H9 (cell line): ENCODE data around the gene NCKAP5. TPM values are rescaled to one million over a fixed set of nuclear protein-coding genes. Genes with fewer than 3 reads are reported as not detected.

Experiments used
- DNase-seq: peaks from one replicate; pipeline ENCODE4 v3.0.0-alpha.2; 2017
- H2AFZ ChIP-seq: one replicate; pipeline ENCODE4 v1.6.1; 2013; ENCODE audit warnings: mild to moderate bottlenecking, low read length, control low read depth, moderate library complexity
- H2AK5ac ChIP-seq: 2 replicates; pipeline ENCODE4 v1.6.1; 2013; ENCODE audit warnings: low read length, control low read depth, mixed read lengths; ENCODE audit not compliant: insufficient read length
- H2BK120ac ChIP-seq: one replicate; pipeline ENCODE4 v1.6.1; 2013; ENCODE audit warnings: low read depth, mild to moderate bottlenecking, low read length, control low read depth, inconsistent platforms; ENCODE audit not compliant: poor library complexity, severe bottlenecking
- H2BK12ac ChIP-seq: 2 replicates; pipeline ENCODE4 v1.6.1; 2013; ENCODE audit warnings: low read length, control low read depth, mixed read lengths, low read depth; ENCODE audit not compliant: insufficient read length
- H2BK15ac ChIP-seq: 2 replicates; pipeline ENCODE4 v1.6.1; 2013; ENCODE audit warnings: low read depth, low read length, control low read depth
- H2BK20ac ChIP-seq: one replicate; pipeline ENCODE4 v1.6.1; 2013; ENCODE audit warnings: low read depth, mild to moderate bottlenecking, low read length, control low read depth, inconsistent platforms; ENCODE audit not compliant: poor library complexity, severe bottlenecking
- H2BK5ac ChIP-seq: 2 replicates; pipeline ENCODE4 v1.6.1; 2013; ENCODE audit warnings: low read length, control low read depth, mixed read lengths; ENCODE audit not compliant: insufficient read length
- H3K14ac ChIP-seq: 2 replicates; pipeline ENCODE4 v1.6.1; 2013; ENCODE audit warnings: low read length, control low read depth; ENCODE audit not compliant: insufficient read depth
- H3K18ac ChIP-seq: 2 replicates; pipeline ENCODE4 v1.6.1; 2013; ENCODE audit warnings: low read depth, mild to moderate bottlenecking, mixed read lengths, low read length, control low read depth; ENCODE audit not compliant: insufficient read length
- H3K23ac ChIP-seq: 2 replicates; pipeline ENCODE4 v1.6.1; 2013; ENCODE audit warnings: low read length, control low read depth, mixed read lengths, low read depth; ENCODE audit not compliant: insufficient read length
- H3K23me2 ChIP-seq: 2 replicates; pipeline ENCODE4 v1.6.1; 2013; ENCODE audit warnings: low read depth, mild to moderate bottlenecking, mixed read lengths, low read length, control low read depth; ENCODE audit not compliant: insufficient read length, poor library complexity, severe bottlenecking
- H3K27ac ChIP-seq: 2 replicates; pipeline ENCODE4 v1.5.1; 2013; ENCODE audit warnings: low read length, control low read depth, mixed read lengths, low read depth; ENCODE audit not compliant: insufficient read length
- H3K27me3 ChIP-seq: 2 replicates; pipeline ENCODE4 v1.6.1; 2013; ENCODE audit warnings: low read length, control low read depth, inconsistent platforms; ENCODE audit not compliant: insufficient read depth
- H3K4ac ChIP-seq: 2 replicates; pipeline ENCODE4 v1.6.1; 2013; ENCODE audit warnings: low read depth, mild to moderate bottlenecking, control low read depth, inconsistent platforms, low read length, moderate library complexity
- H3K4me1 ChIP-seq: 2 replicates; pipeline ENCODE4 v1.6.1; 2013; ENCODE audit warnings: low read length, control low read depth, inconsistent platforms; ENCODE audit not compliant: insufficient read depth
- H3K4me2 ChIP-seq: 2 replicates; pipeline ENCODE4 v1.6.1; 2013; ENCODE audit warnings: low read length, control low read depth, mixed read lengths; ENCODE audit not compliant: insufficient read length, insufficient read depth
- H3K56ac ChIP-seq: 2 replicates; pipeline ENCODE4 v1.6.1; 2013; ENCODE audit warnings: low read depth, mild to moderate bottlenecking, mixed read lengths, low read length, control low read depth; ENCODE audit not compliant: insufficient read length
- H3K79me1 ChIP-seq: 2 replicates; pipeline ENCODE4 v1.6.1; 2013; ENCODE audit warnings: low read depth, mild to moderate bottlenecking, moderate library complexity, low read length, control low read depth, inconsistent platforms; ENCODE audit not compliant: insufficient read depth, poor library complexity, severe bottlenecking
- H3K79me2 ChIP-seq: 2 replicates; pipeline ENCODE4 v1.6.1; 2013; ENCODE audit warnings: low read length, control low read depth, inconsistent platforms; ENCODE audit not compliant: insufficient read depth
- H3K9ac ChIP-seq: 2 replicates; pipeline ENCODE4 v1.6.1; 2013; ENCODE audit warnings: low read length, control low read depth, mixed read lengths; ENCODE audit not compliant: insufficient read length; ENCODE audit errors: extremely low read depth
- H3K9me3 ChIP-seq: one replicate; pipeline ENCODE4 v1.6.1; 2013; ENCODE audit warnings: low read depth, low read length, inconsistent platforms; ENCODE audit not compliant: control insufficient read depth
- H3T11ph ChIP-seq: one replicate; pipeline ENCODE4 v1.6.1; 2013; ENCODE audit warnings: mild to moderate bottlenecking, low read length, control low read depth, inconsistent platforms
- H4K20me1 ChIP-seq: one replicate; pipeline ENCODE4 v1.6.1; 2013; ENCODE audit not compliant: control insufficient read depth, insufficient read length, insufficient read depth
- H4K5ac ChIP-seq: 2 replicates; pipeline ENCODE4 v1.6.1; 2013; ENCODE audit warnings: low read depth, mild to moderate bottlenecking, mixed read lengths, low read length, control low read depth; ENCODE audit not compliant: insufficient read length
- H4K8ac ChIP-seq: replicated peaks from 2 replicates; pipeline ENCODE4 v1.6.1; 2013; ENCODE audit warnings: low read length, control low read depth, mixed read lengths, low read depth; ENCODE audit not compliant: insufficient read length
- H4K91ac ChIP-seq: 2 replicates; pipeline ENCODE4 v1.6.1; 2013; ENCODE audit warnings: low read depth, mild to moderate bottlenecking, moderate library complexity, mixed read lengths, low read length, control low read depth; ENCODE audit not compliant: insufficient read length
- H3K27ac Mint-ChIP-seq, 3 experiments: 2 replicates in 2 of 3; 3 replicates in 1 of 3; pipeline ENCODE4 v1.8.0; 2020 to 2021; ENCODE audit warnings: mixed read lengths in 3 of 3, mild to moderate bottlenecking in 1 of 3, moderate library complexity in 1 of 3
- H3K27me3 Mint-ChIP-seq: 2 replicates; pipeline ENCODE4 v1.8.0; 2021; ENCODE audit warnings: low read depth, mild to moderate bottlenecking, moderate library complexity, mixed read lengths
- H3K36me3 Mint-ChIP-seq, 3 experiments: 2 replicates in 2 of 3; 3 replicates in 1 of 3; pipeline ENCODE4 v1.8.0; 2020 to 2021; ENCODE audit warnings: low read depth in 3 of 3, mixed read lengths in 3 of 3; ENCODE audit not compliant: insufficient read depth in 1 of 3
- H3K4me1 Mint-ChIP-seq, 2 experiments: 2 replicates each; pipeline ENCODE4 v1.8.0; 2020; ENCODE audit warnings: mixed read lengths in 2 of 2
- H3K4me3 Mint-ChIP-seq, 2 experiments: 2 replicates in 1 of 2; 3 replicates in 1 of 2; pipeline ENCODE4 v1.8.0; 2020 to 2021; ENCODE audit warnings: mild to moderate bottlenecking in 2 of 2, mixed read lengths in 2 of 2, moderate library complexity in 1 of 2
- H3K9me3 Mint-ChIP-seq, 2 experiments: 2 replicates in 1 of 2; 3 replicates in 1 of 2; pipeline ENCODE4 v1.8.0; 2020; ENCODE audit warnings: mild to moderate bottlenecking in 2 of 2, mixed read lengths in 2 of 2, moderate library complexity in 1 of 2
- CTCF ChIP-seq: fragments of 200-600 bp; sonication (generic); conservative IDR thresholded peaks from 3 replicates; pipeline ENCODE4 v1.8.0; 2021; ENCODE audit warnings: antibody characterized with exemption, mild to moderate bottlenecking
- WGBS: extraction: QIAGEN DNeasy Blood & Tissue Kit; methylation state at CpG from one replicate; pipeline ENCODE4 v1.1.7; 2013; ENCODE audit warnings: missing lambda C conversion rate, low lambda C conversion rate, mixed read lengths; ENCODE audit not compliant: insufficient read length; ENCODE audit errors: extremely low coverage; 5-methylcytosine and 5-hydroxymethylcytosine counted together
- total RNA-seq: library from RNA; stranded (reverse); gene quantifications from 2 replicates; pipeline ENCODE4 v1.2.1, GENCODE V29; 2021

NCKAP5 gene
- total RNA-seq, 1 experiment from 2014 or later = 0.26 TPM

GRCh38 chr2:132980304-132980703 is 588.0 kb downstream of the NCKAP5 start:
- Histone ChIP-seq H3K79me1 (no peaks in the 10 kb centered on the region), H3K4me2 (no peak overlapping the region), H3K23me2 (no peaks in the 10 kb centered on the region), H3T11ph (no peak overlapping the region), H2BK5ac (no peak overlapping the region), H3K14ac (no peak overlapping the region), H3K9ac (no peak overlapping the region), H4K20me1 (no peaks in the 10 kb centered on the region), H3K56ac (no peak overlapping the region), H2BK120ac (no peak overlapping the region), H2BK15ac (no peak overlapping the region), H3K23ac (no peak overlapping the region), H4K5ac (no peak overlapping the region), H3K27ac (no peak overlapping the region), H3K79me2 (no peaks in the 10 kb centered on the region), H3K9me3 (no peaks in the 10 kb centered on the region), H3K4me1 (no peaks in the 10 kb centered on the region), H3K18ac (no peak overlapping the region), H4K91ac (no peak overlapping the region), H3K27me3 (no peaks in the 10 kb centered on the region), H3K4ac (no peak overlapping the region), H4K8ac (no peak overlapping the region), H2AK5ac (no peak overlapping the region), H2BK12ac (no peak overlapping the region), H2BK20ac (no peak overlapping the region), H2AFZ (no peak overlapping the region)
- no peak for TF ChIP-seq CTCF
- H3K36me3 Mint-ChIP-seq = no peaks in the 10 kb centered on the region
- H3K4me3 Mint-ChIP-seq = no peak overlapping the region
- H3K27ac Mint-ChIP-seq = no peak overlapping the region
- peaks cover 0 to 2% of the 10 kb centered on the region in 2 experiments; a peak in 1 of 5 replicates for H3K9me3 Mint-ChIP-seq
- no peaks in the 10 kb centered on the region for H3K27me3 Mint-ChIP-seq
- no CpG with 5 or more reads among the region's 2 CpGs for WGBS
- peaks cover 13 to 16% of the 10 kb centered on the region in 2 experiments for H3K4me1 Mint-ChIP-seq
- no peak for DNase-seq
